ENCODE measurements around the gene LLGL1. TPM values are rescaled to one million over a fixed set of nuclear protein-coding genes. Genes with fewer than 3 reads are reported as not detected.

The LLGL1 gene
- total RNA-seq, 6 experiments from 2014 or later: 38.0 to 50.8 (median 41.0) TPM

- TF ChIP-seq, protein P1, sequence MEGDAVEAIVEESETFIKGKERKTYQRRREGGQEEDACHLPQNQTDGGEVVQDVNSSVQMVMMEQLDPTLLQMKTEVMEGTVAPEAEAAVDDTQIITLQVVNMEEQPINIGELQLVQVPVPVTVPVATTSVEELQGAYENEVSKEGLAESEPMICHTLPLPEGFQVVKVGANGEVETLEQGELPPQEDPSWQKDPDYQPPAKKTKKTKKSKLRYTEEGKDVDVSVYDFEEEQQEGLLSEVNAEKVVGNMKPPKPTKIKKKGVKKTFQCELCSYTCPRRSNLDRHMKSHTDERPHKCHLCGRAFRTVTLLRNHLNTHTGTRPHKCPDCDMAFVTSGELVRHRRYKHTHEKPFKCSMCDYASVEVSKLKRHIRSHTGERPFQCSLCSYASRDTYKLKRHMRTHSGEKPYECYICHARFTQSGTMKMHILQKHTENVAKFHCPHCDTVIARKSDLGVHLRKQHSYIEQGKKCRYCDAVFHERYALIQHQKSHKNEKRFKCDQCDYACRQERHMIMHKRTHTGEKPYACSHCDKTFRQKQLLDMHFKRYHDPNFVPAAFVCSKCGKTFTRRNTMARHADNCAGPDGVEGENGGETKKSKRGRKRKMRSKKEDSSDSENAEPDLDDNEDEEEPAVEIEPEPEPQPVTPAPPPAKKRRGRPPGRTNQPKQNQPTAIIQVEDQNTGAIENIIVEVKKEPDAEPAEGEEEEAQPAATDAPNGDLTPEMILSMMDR (IDR thresholded peaks at IDR 0.05): peak; percentile 12; the same call in 1 of the 2 replicates
- Mint-ChIP-seq H3K36me3 (ENCODE audit: low read depth) (peaks cover 27% of the 10 kb centered on the region), H3K4me1 (ENCODE audit: low read depth) (peaks cover 69% of the 10 kb centered on the region), H3K9me3 (no peaks in the 10 kb centered on the region), H3K27ac (peak overlapping the region; percentile 98), H3K4me3 (peak overlapping the region; percentile 92), H3K27me3 (ENCODE audit: insufficient read depth) (no peaks in the 10 kb centered on the region; the same call in 1 of the 2 replicates)
- DNase-seq: peak; percentile 63
Measured at GRCh38 chr17:18187821-18188761, 37.3 kb upstream of the LLGL1 start.

GRCh38 chr17:18190628-18191235, 34.7 kb upstream of the LLGL1 start:
- H3K27me3 Mint-ChIP-seq (ENCODE audit: insufficient read depth): no peaks in the 10 kb centered on the region; the same call in 1 of the 2 replicates
- H3K36me3 Mint-ChIP-seq (ENCODE audit: low read depth): peaks cover 21% of the 10 kb centered on the region
- peaks cover 65% of the 10 kb centered on the region for H3K4me1 Mint-ChIP-seq (ENCODE audit: low read depth)
- H3K9me3 Mint-ChIP-seq: no peaks in the 10 kb centered on the region
- DNase-seq: no peak
- TF ChIP-seq, protein P1 (IDR thresholded peaks at IDR 0.05): no peak
- peak overlapping the region; percentile 73 for H3K27ac Mint-ChIP-seq
- H3K4me3 Mint-ChIP-seq: peak overlapping the region; percentile 56; the same call in 1 of the 2 replicates

DNA sequence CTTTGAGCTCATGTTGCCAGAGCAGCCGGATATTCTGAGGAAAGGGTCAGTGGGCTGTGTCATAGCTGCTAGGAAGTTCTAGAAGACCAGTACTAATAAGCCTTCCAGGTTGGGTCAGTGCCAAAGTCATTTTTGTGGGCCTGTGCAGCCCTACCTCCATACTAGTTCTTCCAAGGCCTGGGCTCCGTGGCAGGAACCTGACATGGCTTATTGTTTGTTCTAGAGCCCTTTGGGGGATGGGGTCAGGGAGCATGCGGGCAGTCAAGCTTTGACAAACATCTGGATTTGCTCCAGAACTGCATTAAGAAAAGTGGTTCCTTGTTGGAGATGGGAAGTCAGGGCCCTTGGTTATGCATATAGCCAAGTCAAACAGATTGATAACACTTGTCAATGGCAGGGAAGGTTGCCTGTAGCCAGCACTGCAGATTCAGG, 34.2 kb upstream of the LLGL1 start:
- Mint-ChIP-seq H3K27me3 (ENCODE audit: insufficient read depth) (no peaks in the 10 kb centered on the region; the same call in 1 of the 2 replicates), H3K36me3 (ENCODE audit: low read depth) (peaks cover 20% of the 10 kb centered on the region), H3K27ac (peak overlapping the region; percentile 73; the same call in 1 of the 2 replicates), H3K9me3 (no peaks in the 10 kb centered on the region), H3K4me3 (no peak overlapping the region), H3K4me1 (ENCODE audit: low read depth) (peaks cover 60% of the 10 kb centered on the region)
- no peak for DNase-seq
- TF ChIP-seq, protein P1 (IDR thresholded peaks at IDR 0.05): no peak

- DNase-seq: no peak
- Mint-ChIP-seq H3K9me3 (no peaks in the 10 kb centered on the region), H3K36me3 (ENCODE audit: low read depth) (peaks cover 18% of the 10 kb centered on the region), H3K27ac (no peak overlapping the region), H3K4me3 (no peak overlapping the region), H3K27me3 (ENCODE audit: insufficient read depth) (no peaks in the 10 kb centered on the region; the same call in 1 of the 2 replicates), H3K4me1 (ENCODE audit: low read depth) (peaks cover 59% of the 10 kb centered on the region)
- TF ChIP-seq, protein P1 (IDR thresholded peaks at IDR 0.05): peak; percentile 68
Measured at GRCh38 chr17:18191967-18192366, 33.5 kb upstream of the LLGL1 start.

- Mint-ChIP-seq H3K4me1 (ENCODE audit: low read depth) (peaks cover 55% of the 10 kb centered on the region), H3K9me3 (no peaks in the 10 kb centered on the region), H3K36me3 (ENCODE audit: low read depth) (peaks cover 13% of the 10 kb centered on the region), H3K27me3 (ENCODE audit: insufficient read depth) (no peaks in the 10 kb centered on the region; the same call in 1 of the 2 replicates), H3K27ac (no peak overlapping the region), H3K4me3 (no peak overlapping the region)
- TF ChIP-seq, protein P1 (IDR thresholded peaks at IDR 0.05): no peak
- DNase-seq: no peak
Measured at GRCh38 chr17:18194394-18194793, 31.0 kb upstream of the LLGL1 start.

Measured in HFFc6 (cell line).